Measurements from ENCODE around the gene TLR8.

TLR8 gene

DNA sequence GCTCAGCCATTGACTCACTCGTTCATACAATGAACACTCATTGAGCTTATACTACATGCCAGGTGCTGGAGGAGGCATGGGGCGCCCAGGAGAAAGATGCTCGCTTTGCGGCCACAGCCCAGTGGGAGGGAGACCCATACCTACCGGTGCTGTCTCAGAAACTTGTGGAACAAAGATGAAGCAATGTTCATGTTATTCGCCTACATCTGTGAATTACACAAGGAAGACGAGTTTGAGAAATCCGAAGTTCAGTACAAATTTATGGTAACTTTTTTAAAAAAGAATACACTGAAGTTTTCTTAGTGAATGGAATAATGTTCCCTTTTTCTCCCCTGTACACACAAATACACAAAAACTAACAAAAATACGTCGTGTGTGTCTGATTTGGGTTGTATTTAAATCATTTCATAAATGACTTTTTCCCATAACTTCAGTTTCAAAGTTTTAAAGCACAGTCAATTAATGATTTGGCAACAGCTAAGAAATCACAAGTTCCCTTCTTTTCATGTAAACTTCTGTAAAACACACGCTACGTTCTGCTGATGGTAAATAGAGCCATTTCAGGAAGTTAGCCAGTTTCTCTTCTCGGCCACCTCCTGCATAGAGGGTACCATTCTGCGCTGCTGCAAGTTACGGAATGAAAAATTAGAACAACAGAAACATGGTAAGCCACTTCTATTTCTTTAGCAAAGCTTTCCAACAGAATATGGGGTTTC is at the start of gene TLR8:
TSS of gene TLR8 (plus strand) at position 575 of the 716 bp plus-strand sequence. CDS start at position 662, 87 bp downstream.
- FAIRE-seq (no peak), DNase-seq (ENCODE audit: low spot score) (no peak)

DNA sequence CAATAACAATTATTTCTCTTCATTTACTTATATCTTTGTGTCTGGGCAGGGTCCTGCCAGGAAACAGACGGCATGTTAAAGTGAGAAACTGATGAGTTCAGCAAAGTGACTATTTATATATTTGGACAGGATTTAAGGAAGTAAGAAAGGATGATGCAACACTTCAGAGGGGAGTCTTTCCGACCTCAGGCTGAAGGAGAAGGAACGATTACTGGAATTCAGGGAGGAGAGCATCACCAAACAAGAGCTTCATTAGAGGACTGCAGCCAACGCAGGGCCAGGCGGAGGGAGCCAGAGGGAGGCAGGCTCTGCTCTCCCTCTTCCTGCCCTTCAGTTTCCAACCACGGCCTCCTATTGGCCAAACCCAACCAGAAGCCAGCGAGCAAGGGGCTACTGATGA is 41.1 kb upstream of the TLR8 start:
- FAIRE-seq (no peak), DNase-seq (ENCODE audit: low spot score) (no peak)

DNA sequence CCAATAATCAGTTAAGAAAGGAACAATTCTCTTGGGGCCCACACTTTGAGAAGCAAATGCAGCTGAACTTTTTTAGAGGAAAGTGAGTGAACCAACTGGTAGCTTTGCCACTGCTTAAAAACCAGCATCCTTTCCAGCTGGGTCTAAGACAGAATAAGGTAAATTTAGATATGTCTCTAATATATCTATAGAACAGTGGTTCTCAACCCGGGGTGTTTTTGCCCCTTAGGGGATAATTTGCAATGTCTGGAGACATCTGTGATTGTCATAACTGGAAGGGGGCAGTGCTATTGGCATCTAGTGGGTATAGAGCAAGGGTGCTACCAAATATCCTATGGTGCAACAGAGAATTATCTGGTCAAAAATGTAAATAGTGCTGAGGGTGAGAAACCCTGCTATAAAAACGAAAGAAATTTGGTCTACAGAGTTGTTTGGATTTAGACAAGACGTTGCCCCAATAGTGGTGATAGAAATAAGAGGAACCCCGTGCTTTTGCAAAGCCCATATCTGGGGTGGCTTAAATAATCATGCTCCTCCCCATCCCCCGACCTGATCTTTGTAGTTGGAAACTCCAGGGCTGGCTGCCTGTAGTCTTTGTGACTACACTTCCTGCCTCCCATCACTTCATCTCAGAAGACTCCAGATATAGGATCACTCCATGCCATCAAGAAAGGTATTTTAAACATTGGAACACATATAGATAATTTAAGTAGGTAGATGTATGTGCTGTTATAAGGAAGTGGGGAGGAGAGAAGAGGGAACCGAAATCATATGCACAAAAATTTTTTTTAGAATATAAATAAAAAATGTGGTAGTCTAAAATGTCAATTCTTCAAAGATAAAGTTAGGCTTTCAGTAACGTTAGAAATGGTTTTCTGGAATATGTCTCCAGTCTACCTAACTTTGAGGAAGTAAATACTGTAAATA is 39.7 kb upstream of the TLR8 start, which contains the start of gene TLR7:
TSS of gene TLR7 (plus strand) at position 622 of the 927 bp plus-strand sequence. CDS start 507 bp downstream, outside the sequence.
- DNase-seq (ENCODE audit: low spot score) (no peak), FAIRE-seq (no peak)

DNA sequence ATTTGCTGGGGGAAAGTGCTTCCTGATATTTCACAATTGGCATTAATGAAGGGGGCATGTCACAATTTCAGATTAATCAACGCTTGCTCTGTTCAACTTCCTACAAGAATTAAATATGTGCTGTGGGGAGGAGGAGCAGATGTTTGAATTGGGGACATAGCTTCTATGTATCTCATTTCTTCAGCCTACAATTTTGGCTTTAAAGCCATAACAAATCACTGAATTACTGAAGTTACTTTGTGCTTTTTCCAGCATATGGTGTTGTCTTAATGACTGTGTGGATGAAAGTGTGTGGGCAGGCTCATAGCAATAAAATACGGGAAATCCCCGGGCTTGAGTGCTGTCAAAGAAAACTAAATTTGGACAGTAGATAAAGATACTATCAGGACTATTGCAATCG is 38.7 kb upstream of the TLR8 start:
- no peak for FAIRE-seq

DNA sequence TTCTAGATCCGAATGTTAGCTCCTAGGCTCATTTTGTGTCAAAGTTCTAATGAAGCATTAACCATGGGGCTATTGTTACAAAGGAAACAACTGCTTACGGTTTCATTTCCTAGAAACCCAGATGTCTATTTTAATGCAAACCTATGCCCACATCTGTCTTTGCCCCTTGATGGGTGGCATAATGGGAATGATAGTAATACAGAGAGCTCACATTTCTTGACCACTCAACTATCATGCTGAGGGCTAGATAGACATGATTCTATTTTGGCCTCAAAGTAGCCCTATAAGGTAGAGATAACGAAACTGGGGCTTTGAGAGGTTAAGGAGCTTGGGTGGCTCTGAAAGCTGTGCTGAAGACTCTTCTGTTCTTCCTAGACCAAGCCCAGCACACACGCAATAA is 37.7 kb upstream of the TLR8 start:
- FAIRE-seq (no peak), DNase-seq (ENCODE audit: low spot score) (no peak)

More for the DNA sequence above, 38.7 kb upstream of the TLR8 start:
- DNase-seq (ENCODE audit: low spot score), result no peak

DNA sequence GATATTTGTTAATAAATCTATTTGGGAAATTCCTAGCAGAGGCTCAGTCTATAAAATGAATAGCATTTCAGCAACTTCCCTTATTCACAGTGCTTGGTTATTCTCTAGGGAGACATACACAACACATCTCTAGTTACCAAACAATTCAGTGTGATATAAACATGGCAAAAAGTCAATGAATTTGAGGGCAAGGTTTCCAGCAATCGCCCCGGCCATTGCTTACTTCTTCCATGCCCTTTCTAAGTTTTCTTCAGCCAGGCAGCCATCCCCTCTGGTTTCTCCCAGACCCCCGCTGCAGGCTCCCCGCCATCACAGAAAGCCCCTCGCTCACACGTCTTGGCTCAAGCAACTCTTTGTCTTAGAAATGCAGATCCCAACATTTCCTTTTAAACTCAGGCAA is 35.2 kb upstream of the TLR8 start:
- FAIRE-seq (no peak), DNase-seq (ENCODE audit: low spot score) (no peak)

DNA sequence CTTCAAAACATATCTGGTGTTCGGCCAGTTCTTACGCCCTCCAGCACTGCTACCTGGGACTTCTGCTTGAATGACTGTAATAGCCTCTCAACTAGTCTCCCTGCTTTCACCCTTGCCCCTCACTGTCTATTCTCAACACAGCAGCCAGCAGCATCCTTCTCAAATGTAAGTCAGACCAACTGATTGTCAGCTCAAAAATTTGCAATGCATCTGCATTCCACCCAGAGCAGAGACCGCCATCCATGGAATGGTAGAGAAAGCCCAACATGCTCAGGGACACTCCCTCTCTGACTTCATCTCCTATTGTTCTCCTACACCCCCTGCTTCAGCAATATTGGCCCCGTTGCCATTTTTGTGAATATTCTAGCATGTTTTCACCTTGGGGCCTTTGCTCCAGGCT is 33.7 kb upstream of the TLR8 start:
- DNase-seq (ENCODE audit: low spot score), result no peak
- FAIRE-seq, result no peak

DNA sequence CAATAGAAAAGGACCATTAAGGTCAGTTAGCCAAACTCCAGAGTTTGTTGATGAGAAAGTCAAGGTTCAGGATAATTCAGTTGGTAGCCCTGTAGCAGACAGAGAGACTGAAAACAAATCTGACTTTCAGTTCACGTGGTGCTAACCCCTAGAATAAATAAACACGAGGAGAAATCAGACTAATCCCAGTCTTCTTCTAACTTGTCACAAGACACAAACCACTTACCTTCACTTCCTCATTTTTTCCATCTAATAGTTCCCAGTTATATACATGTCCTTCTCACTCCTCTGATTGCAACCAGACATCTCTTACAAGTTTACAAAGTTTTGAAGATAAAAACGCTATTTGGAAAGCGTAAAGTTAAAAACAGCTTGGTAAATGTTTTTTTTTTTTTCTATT is 31.8 kb upstream of the TLR8 start:
- no peak for DNase-seq (ENCODE audit: low spot score)

DNA sequence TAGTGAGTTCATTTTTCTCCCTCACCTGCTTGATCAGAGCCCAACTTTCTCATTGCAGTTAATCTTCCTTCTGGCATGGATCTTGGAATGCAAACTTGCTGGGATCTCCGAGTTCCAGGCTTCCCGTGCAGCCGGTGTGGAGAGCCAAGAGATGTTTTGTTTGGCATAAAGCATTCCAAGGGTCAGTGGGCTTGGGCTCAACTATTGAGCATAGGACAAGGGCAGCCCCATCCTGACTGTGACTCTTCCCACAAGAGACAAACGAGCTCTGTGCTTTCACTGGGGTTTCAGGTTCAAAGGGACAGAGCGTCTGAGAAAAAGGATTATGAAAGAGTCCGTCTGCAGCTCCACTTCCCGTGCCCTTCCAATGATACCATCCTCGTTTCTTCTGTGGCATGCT is 29.0 kb upstream of the TLR8 start:
- no peak for FAIRE-seq
- no peak for DNase-seq (ENCODE audit: low spot score)

More for the DNA sequence above, 31.8 kb upstream of the TLR8 start:
- no peak for FAIRE-seq

DNA sequence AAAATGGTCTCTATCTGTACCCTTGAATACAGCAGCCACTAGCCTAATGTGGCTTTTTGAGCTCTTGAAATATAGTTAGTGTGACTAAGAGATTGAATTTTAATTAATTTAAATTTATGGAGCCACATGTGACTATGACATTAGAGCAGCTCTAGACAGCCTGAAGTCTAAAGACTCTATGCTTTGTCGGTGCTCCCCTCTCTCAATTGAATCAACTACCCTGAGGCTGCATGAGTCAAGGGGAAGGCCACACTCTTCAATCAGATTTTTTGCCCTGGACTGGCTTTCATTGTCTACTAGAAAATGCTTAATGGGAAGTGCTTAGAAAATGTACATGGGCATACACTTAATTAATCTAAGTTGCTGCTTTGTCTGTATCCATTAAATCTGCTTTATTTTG is 27.9 kb upstream of the TLR8 start:
- DNase-seq (ENCODE audit: low spot score) (no peak), FAIRE-seq (no peak)

DNA sequence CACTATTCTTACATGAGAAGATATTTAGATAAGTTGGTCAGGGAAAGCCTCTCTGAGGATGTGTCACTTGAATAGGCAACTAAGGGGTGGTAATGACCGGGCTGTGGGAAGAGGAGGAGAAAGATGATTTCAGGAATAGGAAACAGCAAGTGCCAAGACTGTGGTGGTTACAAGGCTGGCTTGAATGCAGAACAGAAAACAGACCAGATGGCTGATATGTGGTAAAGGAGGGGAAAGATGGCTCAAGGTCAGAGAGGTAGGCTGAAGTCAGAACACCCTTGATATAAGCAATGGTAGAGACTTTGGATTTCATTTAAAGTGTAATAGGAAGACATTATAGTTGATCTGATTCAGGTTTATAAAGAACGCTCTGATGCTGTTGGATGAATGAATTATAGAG is 24.5 kb upstream of the TLR8 start:
- FAIRE-seq (no peak), DNase-seq (ENCODE audit: low spot score) (no peak)

DNA sequence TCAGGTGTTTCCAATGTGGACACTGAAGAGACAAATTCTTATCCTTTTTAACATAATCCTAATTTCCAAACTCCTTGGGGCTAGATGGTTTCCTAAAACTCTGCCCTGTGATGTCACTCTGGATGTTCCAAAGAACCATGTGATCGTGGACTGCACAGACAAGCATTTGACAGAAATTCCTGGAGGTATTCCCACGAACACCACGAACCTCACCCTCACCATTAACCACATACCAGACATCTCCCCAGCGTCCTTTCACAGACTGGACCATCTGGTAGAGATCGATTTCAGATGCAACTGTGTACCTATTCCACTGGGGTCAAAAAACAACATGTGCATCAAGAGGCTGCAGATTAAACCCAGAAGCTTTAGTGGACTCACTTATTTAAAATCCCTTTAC is 20.9 kb upstream of the TLR8 start:
- FAIRE-seq, result no peak

DNA sequence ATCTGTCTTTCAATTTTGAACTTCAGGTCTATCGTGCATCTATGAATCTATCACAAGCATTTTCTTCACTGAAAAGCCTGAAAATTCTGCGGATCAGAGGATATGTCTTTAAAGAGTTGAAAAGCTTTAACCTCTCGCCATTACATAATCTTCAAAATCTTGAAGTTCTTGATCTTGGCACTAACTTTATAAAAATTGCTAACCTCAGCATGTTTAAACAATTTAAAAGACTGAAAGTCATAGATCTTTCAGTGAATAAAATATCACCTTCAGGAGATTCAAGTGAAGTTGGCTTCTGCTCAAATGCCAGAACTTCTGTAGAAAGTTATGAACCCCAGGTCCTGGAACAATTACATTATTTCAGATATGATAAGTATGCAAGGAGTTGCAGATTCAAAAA is 19.9 kb upstream of the TLR8 start:
- no peak for FAIRE-seq

More for the DNA sequence above, 20.9 kb upstream of the TLR8 start:
- DNase-seq (ENCODE audit: low spot score), result no peak

DNA sequence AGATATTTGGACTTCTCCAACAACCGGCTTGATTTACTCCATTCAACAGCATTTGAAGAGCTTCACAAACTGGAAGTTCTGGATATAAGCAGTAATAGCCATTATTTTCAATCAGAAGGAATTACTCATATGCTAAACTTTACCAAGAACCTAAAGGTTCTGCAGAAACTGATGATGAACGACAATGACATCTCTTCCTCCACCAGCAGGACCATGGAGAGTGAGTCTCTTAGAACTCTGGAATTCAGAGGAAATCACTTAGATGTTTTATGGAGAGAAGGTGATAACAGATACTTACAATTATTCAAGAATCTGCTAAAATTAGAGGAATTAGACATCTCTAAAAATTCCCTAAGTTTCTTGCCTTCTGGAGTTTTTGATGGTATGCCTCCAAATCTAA is 19.3 kb upstream of the TLR8 start:
- DNase-seq (ENCODE audit: low spot score), result no peak
- no peak for FAIRE-seq

More for the DNA sequence above, 19.9 kb upstream of the TLR8 start:
- no peak for DNase-seq (ENCODE audit: low spot score)

DNA sequence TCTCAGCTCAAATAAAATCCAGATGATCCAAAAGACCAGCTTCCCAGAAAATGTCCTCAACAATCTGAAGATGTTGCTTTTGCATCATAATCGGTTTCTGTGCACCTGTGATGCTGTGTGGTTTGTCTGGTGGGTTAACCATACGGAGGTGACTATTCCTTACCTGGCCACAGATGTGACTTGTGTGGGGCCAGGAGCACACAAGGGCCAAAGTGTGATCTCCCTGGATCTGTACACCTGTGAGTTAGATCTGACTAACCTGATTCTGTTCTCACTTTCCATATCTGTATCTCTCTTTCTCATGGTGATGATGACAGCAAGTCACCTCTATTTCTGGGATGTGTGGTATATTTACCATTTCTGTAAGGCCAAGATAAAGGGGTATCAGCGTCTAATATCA is 18.7 kb upstream of the TLR8 start:
- FAIRE-seq, result no peak
- no peak for DNase-seq (ENCODE audit: low spot score)

DNA sequence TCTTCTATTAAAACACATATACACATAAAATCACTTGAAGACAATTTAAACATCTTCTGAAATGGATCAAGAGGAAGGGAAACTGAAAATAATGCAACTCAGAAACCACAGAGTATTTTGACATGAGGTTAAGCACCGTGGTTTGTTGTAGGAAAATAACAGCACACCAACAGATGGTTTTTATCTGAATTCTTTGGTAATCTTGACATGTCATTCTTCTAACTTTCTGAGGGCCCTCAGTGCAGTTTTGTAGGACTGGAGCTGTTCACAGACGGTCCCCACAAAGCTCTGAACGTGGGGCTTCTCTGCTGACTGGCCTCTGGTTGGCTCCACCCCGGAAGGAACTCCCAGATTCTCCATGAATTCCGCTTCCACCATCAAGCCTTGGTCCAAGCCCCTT is 16.0 kb upstream of the TLR8 start:
- DNase-seq (ENCODE audit: low spot score), result no peak
- FAIRE-seq, result no peak

DNA sequence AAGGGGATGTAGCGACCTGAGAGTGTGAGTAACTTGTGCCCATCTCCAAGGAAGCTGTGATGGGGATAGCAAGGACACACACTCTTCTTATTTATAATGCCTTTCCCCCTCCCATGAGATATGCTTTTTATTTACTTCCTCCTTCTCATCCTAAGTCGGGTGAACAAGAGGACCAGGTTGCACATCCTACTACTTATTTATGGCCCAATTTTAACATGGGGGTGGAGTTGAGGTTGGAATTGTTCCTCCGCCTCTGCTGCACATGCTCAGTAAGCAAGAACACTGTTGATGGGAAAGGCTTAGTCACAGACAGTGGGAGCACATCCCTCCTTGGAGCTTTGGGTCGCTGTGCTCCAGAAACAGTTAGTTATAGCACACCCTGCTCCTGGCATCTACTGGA is 15.2 kb upstream of the TLR8 start:
- FAIRE-seq (no peak), DNase-seq (ENCODE audit: low spot score) (no peak)

DNA sequence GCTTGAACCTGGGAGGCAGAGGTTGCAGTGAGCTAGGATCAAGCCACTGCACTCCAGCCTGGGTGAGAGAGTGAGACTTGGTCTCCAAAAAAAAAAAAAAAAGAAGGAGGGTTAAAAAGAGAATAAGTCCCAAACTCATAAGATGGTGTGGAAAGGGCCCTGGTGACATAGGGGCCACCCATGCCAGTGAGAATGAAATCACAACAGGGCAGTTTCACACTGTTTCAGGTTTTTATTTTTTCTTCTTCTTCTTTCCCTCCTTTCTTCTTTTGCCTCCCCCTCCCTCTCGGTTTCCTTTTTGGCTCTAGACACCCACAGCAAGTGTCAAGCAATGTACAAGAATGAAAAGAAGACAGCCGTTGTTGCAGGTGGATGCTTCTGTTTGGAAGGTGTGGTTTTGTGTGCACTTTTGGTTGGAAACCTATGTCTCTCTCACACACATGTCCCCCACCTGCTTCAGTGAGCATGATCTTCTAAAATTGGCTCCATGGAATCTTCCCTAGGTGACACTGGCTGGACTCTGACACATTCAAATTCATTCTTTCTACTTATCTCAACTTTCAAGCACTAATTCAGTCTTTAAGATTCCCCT is 14.4 kb upstream of the TLR8 start:
- DNase-seq (ENCODE audit: low spot score) (no peak), FAIRE-seq (no peak)

DNA sequence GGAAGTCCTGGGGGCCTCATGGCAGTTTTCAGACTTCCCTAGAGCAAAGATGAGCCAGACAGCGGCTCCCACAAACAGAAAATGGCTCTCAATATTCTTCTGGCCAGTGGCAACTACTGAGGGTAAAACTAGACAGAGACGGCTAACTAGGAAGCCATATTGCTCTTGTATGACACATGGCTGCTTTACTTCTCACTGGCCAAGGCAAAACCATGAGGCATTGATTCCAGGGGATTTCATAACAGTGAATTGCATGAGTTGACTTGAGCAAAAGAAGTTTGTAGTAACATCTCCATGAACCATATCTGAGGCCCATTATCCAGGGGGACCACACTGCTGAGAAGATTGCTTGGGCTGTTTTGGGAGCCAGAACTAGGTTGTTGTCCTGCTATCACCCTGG is 13.7 kb upstream of the TLR8 start:
- FAIRE-seq, result no peak
- DNase-seq (ENCODE audit: low spot score), result no peak

DNA sequence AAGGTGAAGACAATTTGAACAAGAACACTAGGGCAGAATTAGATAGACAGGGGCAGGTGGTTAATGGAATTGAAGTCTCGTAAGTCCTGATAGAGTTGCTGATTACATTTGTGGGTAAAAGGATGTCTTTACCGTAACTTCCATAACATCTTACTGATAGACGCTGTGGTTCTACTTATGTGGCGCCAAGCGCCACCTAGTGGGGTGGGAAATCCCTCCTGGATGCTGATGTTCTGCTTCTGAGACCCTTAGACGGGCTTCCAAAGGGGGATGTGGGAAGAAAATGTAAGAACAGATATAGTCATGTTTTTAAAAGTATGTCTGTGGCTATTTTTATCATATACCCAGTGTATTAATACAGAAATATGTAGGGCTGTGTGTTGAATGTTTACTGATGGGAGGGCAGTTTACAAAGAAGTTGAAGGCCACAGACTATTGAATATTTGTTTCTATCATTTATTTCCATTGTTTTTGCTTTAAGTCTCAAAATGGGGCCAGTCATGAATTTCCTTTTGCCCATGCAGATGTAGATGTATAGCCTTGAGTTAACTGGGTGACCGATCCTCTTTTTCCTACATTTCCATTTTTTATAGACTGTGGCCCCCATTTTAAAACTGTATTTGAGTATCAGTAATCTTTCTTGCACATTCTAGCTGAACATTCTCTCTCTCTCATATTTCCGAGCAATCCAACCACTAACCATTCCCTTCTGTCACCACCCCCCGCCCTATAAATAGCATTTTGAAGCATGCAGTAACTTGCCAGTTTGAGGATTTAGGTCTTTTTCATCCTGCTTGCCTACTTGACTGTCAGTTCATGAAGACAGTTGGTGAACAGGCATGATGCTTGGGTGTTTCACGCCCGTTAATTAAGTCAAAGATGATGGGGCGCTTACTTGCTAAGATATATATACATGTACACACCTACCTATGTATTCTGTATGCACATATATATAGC is 12.1 kb upstream of the TLR8 start:
- FAIRE-seq (no peak), DNase-seq (ENCODE audit: low spot score) (no peak)

DNA sequence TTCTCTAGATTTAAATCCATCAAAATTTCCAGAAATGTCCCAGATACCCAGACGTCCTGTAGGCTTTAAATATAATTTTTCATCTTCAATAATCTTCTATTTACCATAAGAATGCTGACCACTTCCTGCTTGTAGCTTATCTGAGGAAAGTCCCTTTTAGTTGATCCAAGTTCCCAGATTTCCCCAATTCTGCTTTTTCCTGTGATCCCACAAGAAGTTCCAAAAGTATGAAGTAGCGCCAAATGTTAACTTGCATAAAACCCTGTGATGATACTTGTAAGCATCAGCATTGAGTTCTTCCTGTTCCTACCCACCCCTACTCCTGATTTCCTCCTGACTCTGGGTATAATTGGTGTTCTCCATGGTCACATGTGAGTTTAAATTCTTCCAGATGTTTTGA is 10.6 kb upstream of the TLR8 start:
- FAIRE-seq, result no peak
- DNase-seq (ENCODE audit: low spot score), result no peak
